Effector CD8-positive, alpha-beta T cell (primary cell): ENCODE measurements around the gene CHCHD3.

Source experiments
- DNase-seq: peaks from one replicate; lab custom pipeline; 2025; lab: John Stamatoyannopoulos, UW
- total RNA-seq, 4 experiments: gene quantifications; one replicate each; lab custom pipeline; 2026; lab: John Stamatoyannopoulos, UW

CHCHD3 gene
- total RNA-seq: 36.1 to 49.3 (median 42.2) reads per million in 4 experiments

- peak; percentile 93 for DNase-seq
Measured at GRCh38 chr7:133081599-133082389, at the start of gene CHCHD3. Gene CHCHD3 (minus strand): TSS chr7:133082090. CDS start chr7:133081937, 153 bp downstream.

- no peak for DNase-seq
Measured at GRCh38 chr7:133130166-133130565, 48.3 kb upstream of the CHCHD3 start.

DNA sequence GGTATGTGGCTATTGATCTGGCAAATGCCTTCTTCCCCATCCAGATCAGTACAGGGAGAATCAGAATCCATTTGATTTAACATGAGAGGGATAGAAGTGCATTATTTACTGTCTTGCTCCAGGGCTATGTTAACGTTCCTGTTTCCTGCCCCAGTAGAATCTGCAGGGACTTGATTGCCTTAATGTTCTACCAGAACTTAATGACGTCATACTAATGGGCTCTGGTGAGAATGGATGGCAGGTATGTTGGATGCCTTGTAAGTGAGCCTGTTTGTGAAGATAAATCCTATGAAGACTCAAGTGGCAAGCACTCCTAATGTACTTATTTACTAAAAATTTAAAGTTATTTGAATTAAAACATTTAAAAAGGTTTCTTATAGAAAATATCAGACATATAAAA is 44.5 kb upstream of the CHCHD3 start:
- no peak for DNase-seq

DNA sequence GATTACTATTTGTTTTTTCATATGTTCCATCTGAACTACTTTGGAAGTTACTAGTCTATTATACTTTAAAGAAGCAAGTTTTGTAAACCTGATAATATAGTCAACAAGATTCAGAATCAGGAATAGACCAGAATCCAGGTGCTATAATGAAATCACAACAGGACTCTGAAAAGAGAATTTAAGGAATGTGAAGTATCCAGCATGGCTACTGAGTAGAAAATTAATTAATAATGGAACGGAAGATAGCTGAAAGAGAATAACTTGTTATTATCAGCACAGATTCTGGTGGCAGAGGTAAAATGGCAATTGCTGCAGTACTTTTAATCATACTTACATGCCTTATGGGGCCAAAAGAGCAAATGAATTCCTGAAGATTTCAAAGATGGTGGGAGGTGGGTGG is 43.1 kb upstream of the CHCHD3 start:
- DNase-seq: no peak

DNA sequence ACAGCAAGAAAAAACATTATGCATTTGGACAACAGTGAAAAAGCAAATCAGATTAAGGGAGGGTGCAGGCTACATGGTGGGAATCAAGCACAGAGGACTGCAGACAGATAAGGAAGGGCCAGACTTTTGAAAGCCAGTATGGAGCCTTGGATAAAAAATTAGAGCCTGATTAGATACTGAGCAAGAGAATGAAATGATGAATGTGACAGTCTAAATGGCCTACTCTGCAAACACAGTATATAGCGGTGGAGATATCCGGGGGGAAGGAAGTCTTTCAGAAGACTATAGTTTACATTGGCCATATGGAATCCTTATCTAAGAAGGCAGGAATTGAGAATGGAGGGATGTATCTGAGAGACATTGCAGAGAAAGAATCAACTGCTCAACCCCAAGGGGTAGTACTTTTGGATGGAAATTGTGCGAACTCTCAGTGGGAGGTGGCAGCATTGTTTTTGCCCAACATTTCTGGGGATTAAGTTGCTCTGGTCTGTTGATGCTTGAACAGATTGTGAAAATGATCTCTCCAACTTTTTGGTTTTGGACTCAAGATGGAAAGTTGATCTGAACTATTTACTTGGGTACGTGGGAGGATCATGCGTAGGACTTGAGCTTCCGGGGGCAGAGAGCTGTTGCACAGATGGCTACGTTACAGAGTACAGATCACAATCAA is 39.4 kb upstream of the CHCHD3 start:
- DNase-seq: no peak

DNA sequence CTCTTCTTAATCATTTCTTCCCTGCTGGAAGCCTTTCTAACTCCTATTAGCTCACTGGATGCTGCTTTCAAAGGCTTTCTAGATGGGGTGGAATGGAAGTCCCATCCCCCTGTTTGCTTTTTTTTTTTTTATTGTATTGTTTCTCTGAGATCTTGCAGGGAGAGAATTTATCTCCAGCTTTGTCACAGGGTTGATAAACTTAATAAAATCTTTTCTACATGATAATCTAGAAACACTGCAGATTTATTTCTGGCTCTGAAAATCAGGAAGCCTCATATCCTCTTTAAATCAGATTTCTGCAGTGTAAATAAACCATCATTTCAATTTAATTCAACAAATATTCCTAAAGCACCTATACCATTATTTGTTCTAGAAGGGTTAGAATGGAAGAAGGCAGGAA is 37.2 kb upstream of the CHCHD3 start:
- DNase-seq: no peak

DNA sequence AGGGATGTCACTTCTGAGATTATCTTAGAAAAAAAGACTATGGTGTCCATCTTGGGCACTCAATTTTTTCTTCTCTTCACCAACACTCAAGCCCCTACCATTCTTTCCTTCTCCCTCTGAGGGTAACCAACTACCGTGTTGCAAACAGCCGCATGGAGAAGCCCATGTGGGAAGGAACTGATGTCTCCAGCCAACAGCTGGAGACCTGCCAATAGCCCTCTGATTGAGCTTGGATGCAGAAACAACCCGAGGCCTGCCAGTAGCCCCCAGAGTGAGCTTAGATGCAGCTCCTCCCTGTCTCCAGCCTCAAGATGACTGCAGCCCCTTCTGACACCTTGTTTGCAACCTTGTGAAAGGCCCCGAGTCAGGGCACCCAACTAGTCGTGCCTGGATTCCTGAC is 36.4 kb upstream of the CHCHD3 start:
- DNase-seq: no peak

DNA sequence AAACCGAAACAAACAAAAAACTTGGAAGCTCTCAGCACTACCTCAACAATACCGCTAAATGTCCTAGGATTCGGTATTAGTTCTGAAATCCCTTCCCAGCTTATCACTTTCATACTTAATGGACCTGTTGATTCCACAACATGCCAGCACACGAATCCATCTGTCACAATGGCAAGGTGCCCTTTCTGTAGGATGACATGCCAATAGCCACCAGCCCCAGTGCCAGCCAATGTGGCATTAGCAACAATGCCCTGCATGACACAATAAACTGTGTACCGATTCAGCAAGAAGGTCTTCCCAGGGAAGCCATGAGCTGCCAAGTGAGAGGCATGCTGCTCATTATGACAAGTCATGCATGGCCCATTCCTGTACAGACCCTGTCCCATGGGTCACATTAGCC is 35.6 kb upstream of the CHCHD3 start:
- DNase-seq: no peak

DNA sequence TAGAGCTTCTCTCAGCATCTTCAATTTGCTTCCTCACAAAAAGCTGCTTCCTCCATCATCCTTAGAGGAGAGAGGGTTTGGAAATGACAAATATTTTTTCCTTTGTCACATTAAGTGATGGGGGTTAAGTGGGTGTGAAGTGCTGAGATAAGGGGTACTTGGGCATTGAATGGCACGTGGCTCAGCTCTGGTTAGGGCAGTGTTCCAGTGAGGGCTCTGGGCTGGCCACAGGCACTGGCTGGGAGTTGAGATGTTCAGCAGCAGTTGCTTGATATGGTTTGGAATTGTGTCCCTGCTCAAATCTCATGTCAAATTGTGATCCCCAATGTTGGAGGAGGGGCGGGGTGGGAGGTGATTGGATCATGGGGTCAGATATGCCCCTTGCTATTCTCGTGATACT is 33.7 kb upstream of the CHCHD3 start:
- no peak for DNase-seq

GRCh38 chr7:133114519-133114918 is 32.6 kb upstream of the CHCHD3 start:
- DNase-seq: no peak

DNA sequence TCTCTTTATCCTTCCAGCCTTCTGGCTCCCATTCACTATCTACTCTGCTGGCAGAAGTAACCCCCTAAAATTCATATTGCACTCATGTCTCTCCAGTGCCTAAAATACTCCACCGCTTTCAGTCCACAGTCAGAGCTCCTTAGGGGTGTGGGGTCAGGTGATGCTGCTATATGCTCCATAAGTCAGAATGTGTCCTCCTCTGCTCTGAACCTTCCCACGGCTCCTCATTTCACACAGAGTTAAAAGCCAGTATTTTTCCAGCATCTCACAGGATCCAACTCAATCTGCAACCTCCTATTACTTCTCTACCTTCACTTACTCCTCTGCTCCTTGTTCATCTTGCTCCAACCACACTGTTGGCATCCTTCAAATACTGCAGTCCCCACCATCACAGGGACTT is 31.1 kb upstream of the CHCHD3 start:
- DNase-seq: no peak

DNA sequence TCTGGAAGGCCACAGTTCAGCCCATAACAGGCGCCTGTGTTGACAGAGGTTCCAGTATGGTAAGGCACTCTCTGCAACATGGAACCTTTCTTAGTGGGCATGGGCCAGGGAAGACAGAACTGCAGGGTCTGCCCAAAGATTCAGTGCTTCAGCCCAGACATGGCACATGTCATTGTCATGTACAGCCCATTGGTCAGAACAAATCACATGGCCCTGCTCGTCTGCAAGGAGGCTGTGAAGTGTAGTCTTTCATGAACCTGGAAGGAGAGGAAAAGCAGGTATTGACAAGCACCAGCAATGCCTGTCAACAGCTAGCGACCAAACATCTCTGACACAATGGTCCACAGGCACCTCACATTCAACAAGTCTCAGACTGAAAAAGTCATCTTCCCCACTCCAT is 30.4 kb upstream of the CHCHD3 start:
- no peak for DNase-seq

DNA sequence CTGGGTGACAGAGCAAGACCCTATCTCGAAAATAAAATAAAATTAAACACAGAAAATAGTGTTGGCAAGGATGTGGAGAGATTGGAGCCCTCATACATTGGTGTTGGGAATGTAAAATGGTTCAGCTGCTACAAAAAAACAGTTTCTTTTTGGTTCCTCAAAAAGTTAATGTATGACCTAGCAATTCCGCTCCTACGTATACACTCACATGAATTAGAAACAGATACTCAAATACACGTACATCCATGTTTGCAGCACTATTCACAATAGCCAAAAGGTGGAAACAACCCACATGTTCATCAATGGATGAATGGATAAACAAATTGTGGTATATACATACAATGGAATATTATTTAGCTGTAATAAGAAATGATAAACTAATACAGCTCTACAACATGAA is 28.4 kb upstream of the CHCHD3 start:
- no peak for DNase-seq

DNA sequence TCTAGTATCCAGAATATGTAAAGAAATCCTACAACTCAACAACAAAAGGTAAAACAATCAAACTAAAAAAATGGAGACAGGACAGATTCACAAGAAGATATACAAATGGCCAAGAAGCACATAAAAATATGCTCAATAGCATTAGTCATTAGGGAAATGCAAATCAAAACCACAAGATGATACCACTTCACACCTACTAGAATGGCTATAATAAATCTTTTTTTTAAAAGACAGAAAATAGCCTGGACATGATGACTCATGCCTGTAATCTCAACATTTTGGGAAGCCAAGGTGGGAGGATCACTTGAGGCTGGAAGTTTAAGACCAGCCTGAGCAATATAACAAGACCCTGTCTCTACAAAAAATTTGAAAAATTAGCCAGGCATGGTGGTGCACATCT is 27.9 kb upstream of the CHCHD3 start:
- DNase-seq: no peak

GRCh38 chr7:133108023-133108422 is 26.1 kb upstream of the CHCHD3 start:
- no peak for DNase-seq

- DNase-seq: no peak
Measured at GRCh38 chr7:133102276-133103060, 20.6 kb upstream of the CHCHD3 start.

GRCh38 chr7:133099633-133100286 is 17.9 kb upstream of the CHCHD3 start:
- DNase-seq: no peak

DNA sequence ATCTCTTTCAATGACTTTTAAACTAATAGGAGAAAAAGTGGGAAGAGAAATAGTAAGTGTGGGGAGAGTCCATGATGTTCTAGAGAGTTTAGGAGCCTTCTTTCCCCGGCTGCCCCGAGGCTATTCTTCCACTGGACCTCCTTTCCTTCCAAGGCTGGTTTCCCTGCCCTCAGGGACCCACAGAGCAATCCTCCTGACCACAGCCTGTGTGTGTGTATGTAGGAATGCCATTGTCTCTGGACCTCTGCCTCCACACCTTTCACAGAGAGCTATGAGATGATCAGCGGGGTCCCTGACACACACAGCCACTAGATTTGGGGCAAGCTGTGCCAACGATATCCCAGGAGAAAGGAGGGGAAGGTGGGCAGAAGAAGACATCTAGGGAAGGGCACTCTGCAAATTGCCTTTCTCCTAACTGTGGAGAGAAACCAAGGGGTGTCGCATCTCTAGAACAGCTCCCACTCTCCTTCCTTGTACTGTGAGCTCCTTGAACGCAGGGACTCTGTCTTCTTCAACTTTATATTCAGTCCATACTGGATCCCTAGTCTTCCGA is 13.3 kb upstream of the CHCHD3 start:
- DNase-seq: no peak

GRCh38 chr7:133091943-133092464 is 10.1 kb upstream of the CHCHD3 start:
- no peak for DNase-seq

GRCh38 chr7:133082390-133082766 is 488 bp upstream of the CHCHD3 start:
- no peak for DNase-seq

DNA sequence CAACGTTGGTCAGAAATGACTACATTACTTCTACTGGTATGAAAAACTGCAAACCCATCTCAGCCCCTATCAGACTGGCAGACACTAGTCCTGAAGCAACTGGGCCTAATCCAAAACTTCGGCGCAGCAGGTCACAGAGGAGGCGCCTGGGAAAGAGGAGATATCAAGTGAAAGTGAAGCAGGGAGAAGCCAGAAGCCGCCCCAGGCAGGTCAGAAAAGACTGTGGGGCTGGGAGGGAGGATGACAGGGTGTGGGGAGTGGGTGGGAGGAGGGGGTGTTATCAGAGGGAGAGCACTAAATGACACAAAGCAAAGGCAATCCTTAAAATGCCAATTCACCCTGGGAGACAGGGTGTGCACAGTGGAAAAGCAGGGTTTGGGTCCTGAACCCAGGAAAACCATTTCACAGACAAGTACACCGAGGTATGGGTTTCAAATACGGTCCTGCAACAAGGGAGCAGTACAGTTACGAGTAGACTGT is 731 bp downstream of the CHCHD3 start:
- no peak for DNase-seq
